Esophagus muscularis mucosa (tissue), 4 donors: ENCODE results near the gene CT45A6.
"Not testable (repeated sequence)": the region's sequence is repeated elsewhere in the genome, so short reads cannot be mapped to it uniquely, and the experiment has no call there.

Source experiments
- CTCF ChIP-seq, 3 experiments: fragments of 200-600 bp in 2 of 3; fragments of 450-650 bp in 1 of 3; sonication (generic) in 2 of 3; IDR thresholded peaks; one replicate each; pipeline ENCODE4 v1.5.1; 2017 to 2019; ENCODE audit warnings: antibody characterized with exemption in 3 of 3, mild to moderate bottlenecking in 2 of 3, moderate library complexity in 1 of 3
- EP300 ChIP-seq: sonication (generic); formaldehyde crosslinking; IDR thresholded peaks from one replicate; pipeline ENCODE4 v1.6.1; 2017; ENCODE audit warnings: antibody characterized with exemption
- POLR2A ChIP-seq: fragments of 450-650 bp; IDR thresholded peaks from one replicate; pipeline ENCODE4 v1.6.1; 2017; ENCODE audit warnings: antibody characterized with exemption, moderate library complexity, mild to moderate bottlenecking, low read depth

DNA sequence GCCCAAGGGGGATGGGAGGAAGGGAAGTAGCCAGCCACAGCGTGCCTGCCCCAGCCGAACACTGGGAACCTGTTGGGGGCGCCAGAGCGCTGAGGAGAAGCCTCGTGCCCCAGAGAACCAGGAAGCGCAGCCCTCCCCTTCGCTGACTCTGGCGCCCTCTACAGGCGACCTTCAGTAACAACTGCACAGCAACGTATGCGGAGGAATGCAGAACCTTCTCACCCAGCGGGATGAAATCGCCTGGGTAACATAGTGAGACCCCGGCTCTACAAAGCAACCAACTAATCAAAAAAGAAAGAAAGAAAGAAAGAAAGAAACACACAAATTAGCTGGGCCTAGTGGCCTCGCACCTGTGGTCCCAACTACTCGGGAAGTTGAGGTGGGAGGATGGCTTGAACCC, at the start of gene CT45A6:
- not testable (repeated sequence) for TF ChIP-seq CTCF (IDR thresholded peaks at IDR 0.05); EP300; POLR2A
